H1 (cell line): ENCODE data around the gene BMAL2.

Source experiments
- EZH2 ChIP-seq: fragments of 200-600 bp; sonication (generic); IDR thresholded peaks from 2 replicates; pipeline ENCODE4 v1.7.1; 2012; ENCODE audit warnings: low read depth, mild to moderate bottlenecking, moderate library complexity, low read length, inconsistent platforms; ENCODE audit not compliant: severe bottlenecking
- RAD21 ChIP-seq, 2 experiments: IDR thresholded peaks in 1 of 2; conservative IDR thresholded peaks in 1 of 2; 2 replicates each; pipeline ENCODE4 v1.6.1; 2011; ENCODE audit warnings: low read depth in 2 of 2, low read length in 2 of 2, improper control_type of control experiment in 1 of 2, inconsistent platforms in 1 of 2, mild to moderate bottlenecking in 1 of 2, moderate library complexity in 1 of 2
- YY1 ChIP-seq: IDR thresholded peaks from 2 replicates; pipeline ENCODE4 v1.6.1; 2011; ENCODE audit warnings: low read depth, mild to moderate bottlenecking, low read length
- TF ChIP-seq, protein P1 (sequence below), 3 experiments: IDR thresholded peaks; 1 replicate in 2 of 3; 2 replicates in 1 of 3; pipeline versions ENCODE4 v1.5.1 to v1.6.1; 2011; ENCODE audit warnings: low read length in 3 of 3, mild to moderate bottlenecking in 3 of 3, inconsistent platforms in 2 of 3, low read depth in 1 of 3, moderate library complexity in 1 of 3; ENCODE audit not compliant: insufficient read depth in 1 of 3; ENCODE audit errors: control extremely low read depth in 1 of 3

DNA sequence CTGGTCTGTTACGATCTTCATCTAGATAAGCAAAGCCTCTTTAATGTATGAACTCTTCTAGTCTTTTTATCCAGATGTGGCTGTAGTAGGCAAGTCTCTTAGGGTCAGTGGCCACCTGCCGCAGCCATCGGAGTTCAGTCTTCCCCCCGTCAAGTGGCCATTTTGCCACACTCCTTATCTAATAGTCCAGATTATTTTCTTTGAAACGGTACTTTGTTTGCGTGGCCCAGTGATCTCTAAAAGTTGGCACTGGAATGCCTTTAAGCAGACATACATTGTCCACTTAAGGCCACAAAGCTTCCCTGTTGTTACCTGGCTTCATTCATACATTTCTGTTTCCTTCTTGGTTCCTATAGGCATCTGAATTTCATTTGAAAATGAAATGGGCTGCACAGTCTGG is 36.0 kb upstream of the BMAL2 start:
- TF ChIP-seq, protein P1, sequence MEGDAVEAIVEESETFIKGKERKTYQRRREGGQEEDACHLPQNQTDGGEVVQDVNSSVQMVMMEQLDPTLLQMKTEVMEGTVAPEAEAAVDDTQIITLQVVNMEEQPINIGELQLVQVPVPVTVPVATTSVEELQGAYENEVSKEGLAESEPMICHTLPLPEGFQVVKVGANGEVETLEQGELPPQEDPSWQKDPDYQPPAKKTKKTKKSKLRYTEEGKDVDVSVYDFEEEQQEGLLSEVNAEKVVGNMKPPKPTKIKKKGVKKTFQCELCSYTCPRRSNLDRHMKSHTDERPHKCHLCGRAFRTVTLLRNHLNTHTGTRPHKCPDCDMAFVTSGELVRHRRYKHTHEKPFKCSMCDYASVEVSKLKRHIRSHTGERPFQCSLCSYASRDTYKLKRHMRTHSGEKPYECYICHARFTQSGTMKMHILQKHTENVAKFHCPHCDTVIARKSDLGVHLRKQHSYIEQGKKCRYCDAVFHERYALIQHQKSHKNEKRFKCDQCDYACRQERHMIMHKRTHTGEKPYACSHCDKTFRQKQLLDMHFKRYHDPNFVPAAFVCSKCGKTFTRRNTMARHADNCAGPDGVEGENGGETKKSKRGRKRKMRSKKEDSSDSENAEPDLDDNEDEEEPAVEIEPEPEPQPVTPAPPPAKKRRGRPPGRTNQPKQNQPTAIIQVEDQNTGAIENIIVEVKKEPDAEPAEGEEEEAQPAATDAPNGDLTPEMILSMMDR (IDR thresholded peaks at IDR 0.05; ENCODE audit: control extremely low read depth in 1 of 3, insufficient read depth in 1 of 3, low read depth in 1 of 3, low read length in 3 of 3), result no peak
- TF ChIP-seq EZH2 (no peak), YY1 (no peak), RAD21 (IDR thresholded peaks at IDR 0.05 in 1 of 2, conservative IDR thresholded peaks at IDR 0.05 in 1 of 2; ENCODE audit: low read depth in 2 of 2, low read length in 2 of 2) (no peak)
